ENCODE measurements around the gene MEGF6.

The MEGF6 gene

GRCh38 chr1:3483380-3483779, 127.9 kb downstream of the MEGF6 start:
- no peak overlapping the region for H3K9ac ChIP-seq
- no peak overlapping the region for H3K4me3 ChIP-seq (ENCODE audit: low read depth, low read length)
- H3K79me2 ChIP-seq = no peaks in the 10 kb centered on the region
- no peaks in the 10 kb centered on the region for H3K4me1 ChIP-seq
- no peak overlapping the region for H3K27ac ChIP-seq
- H3K9me3 ChIP-seq (ENCODE audit: control insufficient read depth, low read length) = peaks cover 1% of the 10 kb centered on the region
- no peak for TF ChIP-seq CTCF (IDR thresholded peaks at IDR 0.05)
- no peak overlapping the region for H2AFZ ChIP-seq
- no peaks in the 10 kb centered on the region for H3K36me3 ChIP-seq (ENCODE audit: control insufficient read depth, insufficient read depth, low read length)
- H3K27me3 ChIP-seq (ENCODE audit: control insufficient read depth, insufficient read depth, low read length) = no peaks in the 10 kb centered on the region
- H3K4me2 ChIP-seq (ENCODE audit: low read length) = no peak overlapping the region

GRCh38 chr1:3482378-3482849, 128.9 kb downstream of the MEGF6 start:
- Histone ChIP-seq H3K36me3 (ENCODE audit: control insufficient read depth, insufficient read depth, low read length) (no peaks in the 10 kb centered on the region), H3K27me3 (ENCODE audit: control insufficient read depth, insufficient read depth, low read length) (no peaks in the 10 kb centered on the region), H2AFZ (no peak overlapping the region), H3K4me2 (ENCODE audit: low read length) (no peak overlapping the region), H3K4me1 (no peaks in the 10 kb centered on the region), H3K79me2 (no peaks in the 10 kb centered on the region), H3K9me3 (ENCODE audit: control insufficient read depth, low read length) (no peaks in the 10 kb centered on the region), H3K4me3 (ENCODE audit: low read depth, low read length) (no peak overlapping the region), H3K9ac (no peak overlapping the region), H3K27ac (no peak overlapping the region)
- TF ChIP-seq CTCF (IDR thresholded peaks at IDR 0.05) = no peak

- H3K9me3 ChIP-seq (ENCODE audit: control insufficient read depth, low read length) = no peaks in the 10 kb centered on the region
- no peaks in the 10 kb centered on the region for H3K36me3 ChIP-seq (ENCODE audit: control insufficient read depth, insufficient read depth, low read length)
- no peak overlapping the region for H3K4me2 ChIP-seq (ENCODE audit: low read length)
- TF ChIP-seq CTCF (IDR thresholded peaks at IDR 0.05) = no peak
- no peaks in the 10 kb centered on the region for H3K27me3 ChIP-seq (ENCODE audit: control insufficient read depth, insufficient read depth, low read length)
- no peaks in the 10 kb centered on the region for H3K79me2 ChIP-seq
- no peak overlapping the region for H3K9ac ChIP-seq
- no peak overlapping the region for H2AFZ ChIP-seq
- no peak overlapping the region for H3K4me3 ChIP-seq (ENCODE audit: low read depth, low read length)
- no peaks in the 10 kb centered on the region for H3K4me1 ChIP-seq
- H3K27ac ChIP-seq = no peak overlapping the region
Observed at GRCh38 chr1:3481836-3482375, 129.4 kb downstream of the MEGF6 start.

- TF ChIP-seq CTCF (IDR thresholded peaks at IDR 0.05) = no peak
- Histone ChIP-seq H2AFZ (no peak overlapping the region), H3K27me3 (ENCODE audit: control insufficient read depth, insufficient read depth, low read length) (no peaks in the 10 kb centered on the region), H3K27ac (no peak overlapping the region), H3K9ac (no peak overlapping the region), H3K79me2 (no peaks in the 10 kb centered on the region), H3K36me3 (ENCODE audit: control insufficient read depth, insufficient read depth, low read length) (no peaks in the 10 kb centered on the region), H3K4me2 (ENCODE audit: low read length) (no peak overlapping the region), H3K9me3 (ENCODE audit: control insufficient read depth, low read length) (no peaks in the 10 kb centered on the region), H3K4me3 (ENCODE audit: low read depth, low read length) (no peak overlapping the region), H3K4me1 (no peaks in the 10 kb centered on the region)
Observed at GRCh38 chr1:3481046-3481445, 130.3 kb downstream of the MEGF6 start.

GRCh38 chr1:3480369-3480719, 131.0 kb downstream of the MEGF6 start:
- no peak overlapping the region for H2AFZ ChIP-seq
- no peak overlapping the region for H3K27ac ChIP-seq
- no peak overlapping the region for H3K4me3 ChIP-seq (ENCODE audit: low read depth, low read length)
- TF ChIP-seq CTCF (IDR thresholded peaks at IDR 0.05) = no peak
- H3K27me3 ChIP-seq (ENCODE audit: control insufficient read depth, insufficient read depth, low read length) = no peaks in the 10 kb centered on the region
- H3K4me2 ChIP-seq (ENCODE audit: low read length) = no peak overlapping the region
- H3K36me3 ChIP-seq (ENCODE audit: control insufficient read depth, insufficient read depth, low read length) = no peaks in the 10 kb centered on the region
- no peaks in the 10 kb centered on the region for H3K79me2 ChIP-seq
- H3K4me1 ChIP-seq = no peaks in the 10 kb centered on the region
- no peak overlapping the region for H3K9ac ChIP-seq
- H3K9me3 ChIP-seq (ENCODE audit: control insufficient read depth, low read length) = no peaks in the 10 kb centered on the region

Data from parathyroid adenoma (tissue), 2 donors.